HG03521 (cell line): ENCODE measurements around the gene ARMCX5.

ENCODE experiments used
- ATAC-seq: cut with Tn5 transposase; IDR thresholded peaks from one replicate; pipeline ENCODE4 v1.9.1; 2021; ENCODE audit warnings: mild to moderate bottlenecking, moderate library complexity; ENCODE audit not compliant: unreplicated experiment

ARMCX5 gene

GRCh38 chrX:102599084-102599950 is at the start of gene ARMCX5:
Gene ARMCX5, plus strand, starts transcription at chrX:102599515. Its CDS starts 2,627 bp downstream, at chrX:102602142.
- ATAC-seq, result peak; percentile 82

- no peak for ATAC-seq
Observed at GRCh38 chrX:102558607-102559006, 40.7 kb upstream of the ARMCX5 start.

GRCh38 chrX:102560423-102561068 is 38.8 kb upstream of the ARMCX5 start:
- ATAC-seq, result no peak

GRCh38 chrX:102580891-102581290 is 18.4 kb upstream of the ARMCX5 start:
- ATAC-seq, result no peak

GRCh38 chrX:102593367-102593766 is 5.9 kb upstream of the ARMCX5 start:
- ATAC-seq, result no peak

- ATAC-seq, result peak; percentile 15
Observed at GRCh38 chrX:102599951-102600579, 750 bp downstream of the ARMCX5 start.

GRCh38 chrX:102604327-102604726 is 5.0 kb downstream of the ARMCX5 start:
- ATAC-seq, result no peak

- no peak for ATAC-seq
Observed at GRCh38 chrX:102606115-102606514, 6.8 kb downstream of the ARMCX5 start.

- no peak for ATAC-seq
Observed at GRCh38 chrX:102610905-102611304, 11.6 kb downstream of the ARMCX5 start.

GRCh38 chrX:102624105-102624504 is 24.8 kb downstream of the ARMCX5 start:
- ATAC-seq, result no peak

- ATAC-seq, result no peak
Observed at GRCh38 chrX:102627640-102628039, 28.3 kb downstream of the ARMCX5 start.

GRCh38 chrX:102637561-102637960 is 38.2 kb downstream of the ARMCX5 start:
- ATAC-seq, result no peak

- ATAC-seq, result peak; percentile 14
Observed at GRCh38 chrX:102650903-102651241, 51.6 kb downstream of the ARMCX5 start.

- peak; percentile 32 for ATAC-seq
Observed at GRCh38 chrX:102651242-102652011, 52.1 kb downstream of the ARMCX5 start, which contains the start of gene GPRASP1. Gene GPRASP1, plus strand, starts transcription at chrX:102651483. Its CDS starts 2,431 bp downstream, at chrX:102653914.

GRCh38 chrX:102652031-102652688 is 52.8 kb downstream of the ARMCX5 start:
- peak; percentile 68 for ATAC-seq
